HepG2 (cell line): ENCODE data around the gene OSBPL2. TPM values are rescaled to one million over a fixed set of nuclear protein-coding genes. Genes with fewer than 3 reads are reported as not detected.
A peak's percentile ranks its signal among the peaks of the same experiment; 100 is the strongest.

Source experiments
- AGO2 ChIP-seq: fragments of 200-400 bp; formaldehyde crosslinking; optimal IDR thresholded peaks from 2 replicates; pipeline ENCODE3; 2017; ENCODE audit warnings: mild to moderate bottlenecking, low read depth, low read length, moderate library complexity
- FOXM1 ChIP-seq: sonication (generic); formaldehyde crosslinking; IDR thresholded peaks from 2 replicates; pipeline ENCODE4 v1.5.0; 2020; ENCODE audit warnings: missing genetic modification reagents
- HMGA1 ChIP-seq: sonication (generic); formaldehyde crosslinking; conservative IDR thresholded peaks from 2 replicates; pipeline ENCODE4 v1.4.0; 2020; ENCODE audit warnings: missing genetic modification reagents
- SMARCC2 ChIP-seq: fragments of 450-650 bp; IDR thresholded peaks from 2 replicates; pipeline ENCODE4 v1.6.1; 2017; ENCODE audit warnings: antibody characterized with exemption, mild to moderate bottlenecking
- SRSF1 ChIP-seq: fragments of 200-400 bp; formaldehyde crosslinking; optimal IDR thresholded peaks from 2 replicates; pipeline ENCODE3; 2017; ENCODE audit warnings: mild to moderate bottlenecking, low read depth, low read length, moderate library complexity
- SRSF9 ChIP-seq: fragments of 200-400 bp; formaldehyde crosslinking; IDR thresholded peaks from 2 replicates; pipeline ENCODE4 v1.6.1; 2018; ENCODE audit warnings: borderline replicate concordance, mild to moderate bottlenecking, low read depth, low read length; ENCODE audit not compliant: insufficient read depth, poor library complexity, severe bottlenecking
- WIZ ChIP-seq: sonication (generic); formaldehyde crosslinking; IDR thresholded peaks from 2 replicates; pipeline ENCODE4 v1.5.1; 2020; ENCODE audit warnings: mild to moderate bottlenecking, missing genetic modification reagents
- ZBTB21 ChIP-seq: sonication (generic); formaldehyde crosslinking; IDR thresholded peaks from 2 replicates; pipeline ENCODE4 v1.4.0; 2020; ENCODE audit warnings: missing genetic modification reagents
- ZBTB38 ChIP-seq: sonication (generic); formaldehyde crosslinking; IDR thresholded peaks from 2 replicates; pipeline ENCODE4 v1.5.1; 2020; ENCODE audit warnings: mild to moderate bottlenecking, missing genetic modification reagents
- ZFAT ChIP-seq: sonication (generic); formaldehyde crosslinking; conservative IDR thresholded peaks from 2 replicates; pipeline ENCODE4 v1.8.1; 2023; ENCODE audit warnings: missing genetic modification reagents, inconsistent platforms
- ZNF563 ChIP-seq: sonication (generic); formaldehyde crosslinking; IDR thresholded peaks from 2 replicates; pipeline ENCODE4 v1.8.0; 2022; ENCODE audit warnings: mild to moderate bottlenecking, moderate library complexity, missing genetic modification reagents
- ZNF720 ChIP-seq: sonication (generic); formaldehyde crosslinking; IDR thresholded peaks from 2 replicates; pipeline ENCODE4 v1.4.0; 2020; ENCODE audit warnings: missing genetic modification reagents
- ZNF841 ChIP-seq: sonication (generic); formaldehyde crosslinking; IDR thresholded peaks from 2 replicates; pipeline ENCODE4 v1.8.1; 2023; ENCODE audit warnings: missing genetic modification reagents, borderline replicate concordance
- polyA plus RNA-seq, 8 experiments: library from polyadenylated mRNA; depleted of rRNA in 3 of 8; stranded (reverse) in 7 of 8; unstranded in 1 of 8; fragments of >200 nt; fragmentation: Illumina TruSeq in 4 of 8; extraction: Trizol in 4 of 8; gene quantifications; 2 replicates each; pipeline versions ENCODE4 v1.2.1 to v1.2.3, GENCODE V29; 2011 to 2016; ENCODE audit warnings: low read depth in 4 of 8, missing spikeins in 1 of 8, mixed read lengths in 1 of 8; ENCODE audit not compliant: insufficient read depth in 1 of 8
- total RNA-seq, 5 experiments: library from RNA; depleted of rRNA; stranded (reverse); fragments of >200 nt; fragmentation: Illumina TruSeq; extraction: Trizol; gene quantifications; 2 replicates each; pipeline ENCODE4 v1.2.3, GENCODE V29; 2016; ENCODE audit warnings: low read depth in 1 of 5
- TF ChIP-seq, protein P1 (sequence below): IDR thresholded peaks from 2 replicates; pipeline ENCODE4 v1.6.1; 2016; ENCODE audit warnings: low read depth, control low read depth
- TF ChIP-seq, protein P2 (sequence below): sonication (generic); formaldehyde crosslinking; IDR thresholded peaks from 2 replicates; pipeline ENCODE4 v1.4.0; 2020; ENCODE audit warnings: missing genetic modification reagents
- TF ChIP-seq, protein P3 (sequence below): IDR thresholded peaks from 2 replicates; pipeline ENCODE4 v1.6.1; 2012; ENCODE audit warnings: low read depth, low read length, improper control_type of control experiment
- TF ChIP-seq, protein P4 (sequence below): sonication (generic); formaldehyde crosslinking; IDR thresholded peaks from 2 replicates; pipeline ENCODE4 v1.9.0; 2022; ENCODE audit warnings: missing genetic modification reagents, mild to moderate bottlenecking, borderline replicate concordance
- TF ChIP-seq, protein P5 (sequence below), 2 experiments: sonication (generic) in 1 of 2; formaldehyde crosslinking in 1 of 2; IDR thresholded peaks; 2 replicates each; pipeline versions ENCODE4 v1.4.0 to v1.6.1; 2016 to 2020; ENCODE audit warnings: borderline replicate concordance in 1 of 2, low read depth in 1 of 2, mild to moderate bottlenecking in 1 of 2, missing genetic modification reagents in 1 of 2

OSBPL2 gene
- total and polyA plus RNA-seq, 2 of the 13 experiments (the other 11 are each of a cell fraction or from before 2014, with no cell fraction given), result 18.5 to 37.4 TPM

DNA sequence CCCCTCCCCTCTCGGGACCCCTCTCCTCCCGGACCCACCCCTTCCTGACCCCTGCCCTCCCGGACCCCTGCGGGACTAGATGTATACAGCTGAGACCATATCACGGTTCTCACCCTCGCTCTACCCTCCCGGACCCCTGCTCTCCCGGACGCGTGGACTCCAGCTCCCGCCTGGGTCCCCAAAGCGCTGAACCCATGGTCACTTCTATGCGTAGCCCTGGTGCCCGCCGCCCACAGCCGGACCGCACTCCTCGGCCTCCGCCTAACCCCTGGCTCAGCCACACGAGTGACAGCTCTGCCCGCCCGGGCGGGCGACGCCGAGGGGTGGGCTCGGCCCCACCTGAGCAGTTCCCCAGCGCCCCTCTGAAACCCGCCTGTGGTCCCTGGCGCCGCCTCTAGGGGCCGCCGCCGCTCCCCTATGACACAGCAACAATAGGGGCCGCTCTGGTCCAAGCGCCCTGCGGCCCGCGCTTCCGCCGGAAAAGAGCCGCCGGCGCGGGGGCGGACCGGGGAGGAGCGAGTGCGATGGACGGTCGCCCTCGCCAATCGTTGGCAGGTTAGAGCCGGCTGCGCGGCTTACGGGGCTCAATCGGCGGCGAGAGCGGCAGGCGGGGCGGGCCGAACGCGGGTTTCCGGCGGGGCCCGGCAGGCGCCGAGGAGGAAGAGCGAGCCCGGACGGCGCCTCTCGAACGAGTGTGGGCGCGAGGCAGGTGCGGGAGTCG, 64.2 kb downstream of the OSBPL2 start, which contains the start of gene ADRM1 (continued):
- TF ChIP-seq, protein P1, sequence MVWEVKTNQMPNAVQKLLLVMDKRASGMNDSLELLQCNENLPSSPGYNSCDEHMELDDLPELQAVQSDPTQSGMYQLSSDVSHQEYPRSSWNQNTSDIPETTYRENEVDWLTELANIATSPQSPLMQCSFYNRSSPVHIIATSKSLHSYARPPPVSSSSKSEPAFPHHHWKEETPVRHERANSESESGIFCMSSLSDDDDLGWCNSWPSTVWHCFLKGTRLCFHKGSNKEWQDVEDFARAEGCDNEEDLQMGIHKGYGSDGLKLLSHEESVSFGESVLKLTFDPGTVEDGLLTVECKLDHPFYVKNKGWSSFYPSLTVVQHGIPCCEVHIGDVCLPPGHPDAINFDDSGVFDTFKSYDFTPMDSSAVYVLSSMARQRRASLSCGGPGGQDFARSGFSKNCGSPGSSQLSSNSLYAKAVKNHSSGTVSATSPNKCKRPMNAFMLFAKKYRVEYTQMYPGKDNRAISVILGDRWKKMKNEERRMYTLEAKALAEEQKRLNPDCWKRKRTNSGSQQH, result peak; percentile 76
- TF ChIP-seq ZBTB38 (peak; percentile 66; the same call in 1 of the 2 replicates), WIZ (CRISPR knock-in tag) (no peak), ZNF563 (peak; percentile 26), HMGA1 (CRISPR knock-in tag) (no peak), SRSF1 (peak; percentile 94), ZNF720 (CRISPR knock-in tag) (no peak), SRSF9 (no peak), ZNF841 (CRISPR knock-in tag) (no peak), ZBTB21 (CRISPR knock-in tag) (peak; percentile 24; the same call in 1 of the 2 replicates), ZFAT (CRISPR knock-in tag) (no peak), AGO2 (peak; percentile 96), FOXM1 (CRISPR knock-in tag) (no peak), SMARCC2 (no peak)
- TF ChIP-seq, protein P2, sequence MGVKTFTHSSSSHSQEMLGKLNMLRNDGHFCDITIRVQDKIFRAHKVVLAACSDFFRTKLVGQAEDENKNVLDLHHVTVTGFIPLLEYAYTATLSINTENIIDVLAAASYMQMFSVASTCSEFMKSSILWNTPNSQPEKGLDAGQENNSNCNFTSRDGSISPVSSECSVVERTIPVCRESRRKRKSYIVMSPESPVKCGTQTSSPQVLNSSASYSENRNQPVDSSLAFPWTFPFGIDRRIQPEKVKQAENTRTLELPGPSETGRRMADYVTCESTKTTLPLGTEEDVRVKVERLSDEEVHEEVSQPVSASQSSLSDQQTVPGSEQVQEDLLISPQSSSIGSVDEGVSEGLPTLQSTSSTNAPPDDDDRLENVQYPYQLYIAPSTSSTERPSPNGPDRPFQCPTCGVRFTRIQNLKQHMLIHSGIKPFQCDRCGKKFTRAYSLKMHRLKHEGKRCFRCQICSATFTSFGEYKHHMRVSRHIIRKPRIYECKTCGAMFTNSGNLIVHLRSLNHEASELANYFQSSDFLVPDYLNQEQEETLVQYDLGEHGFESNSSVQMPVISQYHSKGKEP (CRISPR knock-in tag), result peak; percentile 86
- TF ChIP-seq, protein P3, sequence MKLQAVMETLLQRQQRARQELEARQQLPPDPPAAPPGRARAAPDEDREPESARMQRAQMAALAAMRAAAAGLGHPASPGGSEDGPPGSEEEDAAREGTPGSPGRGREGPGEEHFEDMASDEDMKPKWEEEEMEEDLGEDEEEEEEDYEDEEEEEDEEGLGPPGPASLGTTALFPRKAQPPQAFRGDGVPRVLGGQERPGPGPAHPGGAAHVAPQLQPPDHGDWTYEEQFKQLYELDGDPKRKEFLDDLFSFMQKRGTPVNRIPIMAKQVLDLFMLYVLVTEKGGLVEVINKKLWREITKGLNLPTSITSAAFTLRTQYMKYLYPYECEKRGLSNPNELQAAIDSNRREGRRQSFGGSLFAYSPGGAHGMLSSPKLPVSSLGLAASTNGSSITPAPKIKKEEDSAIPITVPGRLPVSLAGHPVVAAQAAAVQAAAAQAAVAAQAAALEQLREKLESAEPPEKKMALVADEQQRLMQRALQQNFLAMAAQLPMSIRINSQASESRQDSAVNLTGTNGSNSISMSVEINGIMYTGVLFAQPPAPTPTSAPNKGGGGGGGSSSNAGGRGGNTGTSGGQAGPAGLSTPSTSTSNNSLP, result no peak
- TF ChIP-seq, protein P4, sequence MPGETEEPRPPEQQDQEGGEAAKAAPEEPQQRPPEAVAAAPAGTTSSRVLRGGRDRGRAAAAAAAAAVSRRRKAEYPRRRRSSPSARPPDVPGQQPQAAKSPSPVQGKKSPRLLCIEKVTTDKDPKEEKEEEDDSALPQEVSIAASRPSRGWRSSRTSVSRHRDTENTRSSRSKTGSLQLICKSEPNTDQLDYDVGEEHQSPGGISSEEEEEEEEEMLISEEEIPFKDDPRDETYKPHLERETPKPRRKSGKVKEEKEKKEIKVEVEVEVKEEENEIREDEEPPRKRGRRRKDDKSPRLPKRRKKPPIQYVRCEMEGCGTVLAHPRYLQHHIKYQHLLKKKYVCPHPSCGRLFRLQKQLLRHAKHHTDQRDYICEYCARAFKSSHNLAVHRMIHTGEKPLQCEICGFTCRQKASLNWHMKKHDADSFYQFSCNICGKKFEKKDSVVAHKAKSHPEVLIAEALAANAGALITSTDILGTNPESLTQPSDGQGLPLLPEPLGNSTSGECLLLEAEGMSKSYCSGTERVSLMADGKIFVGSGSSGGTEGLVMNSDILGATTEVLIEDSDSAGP (CRISPR knock-in tag), result peak; percentile 65; the same call in 1 of the 2 replicates
- TF ChIP-seq, protein P5, sequence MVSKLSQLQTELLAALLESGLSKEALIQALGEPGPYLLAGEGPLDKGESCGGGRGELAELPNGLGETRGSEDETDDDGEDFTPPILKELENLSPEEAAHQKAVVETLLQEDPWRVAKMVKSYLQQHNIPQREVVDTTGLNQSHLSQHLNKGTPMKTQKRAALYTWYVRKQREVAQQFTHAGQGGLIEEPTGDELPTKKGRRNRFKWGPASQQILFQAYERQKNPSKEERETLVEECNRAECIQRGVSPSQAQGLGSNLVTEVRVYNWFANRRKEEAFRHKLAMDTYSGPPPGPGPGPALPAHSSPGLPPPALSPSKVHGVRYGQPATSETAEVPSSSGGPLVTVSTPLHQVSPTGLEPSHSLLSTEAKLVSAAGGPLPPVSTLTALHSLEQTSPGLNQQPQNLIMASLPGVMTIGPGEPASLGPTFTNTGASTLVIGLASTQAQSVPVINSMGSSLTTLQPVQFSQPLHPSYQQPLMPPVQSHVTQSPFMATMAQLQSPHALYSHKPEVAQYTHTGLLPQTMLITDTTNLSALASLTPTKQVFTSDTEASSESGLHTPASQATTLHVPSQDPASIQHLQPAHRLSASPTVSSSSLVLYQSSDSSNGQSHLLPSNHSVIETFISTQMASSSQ (IDR thresholded peaks at IDR 0.05; ENCODE audit: low read depth), result no peak
- TF ChIP-seq, protein P5 (CRISPR knock-in tag; IDR thresholded peaks at IDR 0.05; ENCODE audit: borderline replicate concordance), result no peak; the same call in 1 of the 2 replicates
